Naive thymus-derived CD4-positive, alpha-beta T cell (primary cell): Measurements from ENCODE around the gene SCCPDH. TPM values are rescaled to one million over a fixed set of nuclear protein-coding genes. Genes with fewer than 3 reads are reported as not detected.
A peak's percentile ranks its signal among the peaks of the same experiment; 100 is the strongest.

Experiments
- ATAC-seq: fragments of 150-1000 bp; cut with Tn5 transposase; 2 replicates; pipeline ENCODE4 v1.10.0; 2021; ENCODE audit warnings: mild to moderate bottlenecking, moderate library complexity
- CTCF ChIA-PET: fragments of 350-600 bp; sonication (Branson Sonifier 250); formaldehyde crosslinking; loops from one replicate; lab custom pipeline; 2021; ENCODE audit warnings: antibody characterized with exemption; lab: Charles Lee
- POLR2A ChIA-PET: fragments of 350-600 bp; sonication (Branson Sonifier 250); formaldehyde crosslinking; loops from one replicate; lab custom pipeline; 2021; ENCODE audit warnings: antibody characterized with exemption, inconsistent platforms; lab: Charles Lee
- DNase-seq, 9 donors: peaks; one replicate each; pipeline versions ENCODE4 v3.0.0 to v3.0.0-alpha.2; 2020 to 2022; ENCODE audit warnings: mixed read lengths in 1 of 9
- H3K27ac ChIP-seq: one replicate; pipeline ENCODE4 v1.7.0; 2013; ENCODE audit warnings: mild to moderate bottlenecking, low read depth, low read length, moderate library complexity
- H3K27me3 ChIP-seq, 2 donors: one replicate each; pipeline ENCODE4 v1.7.0; 2013; ENCODE audit warnings: low read length in 2 of 2, mild to moderate bottlenecking in 2 of 2, moderate library complexity in 2 of 2; ENCODE audit not compliant: control insufficient read depth in 2 of 2, insufficient read depth in 2 of 2
- H3K36me3 ChIP-seq, 3 experiments: 1 replicate in 2 of 3; 2 replicates in 1 of 3; pipeline ENCODE4 v1.7.0; 2013; ENCODE audit warnings: low read length in 3 of 3, mild to moderate bottlenecking in 3 of 3, moderate library complexity in 1 of 3; ENCODE audit not compliant: insufficient read depth in 3 of 3, control insufficient read depth in 2 of 3
- H3K4me1 ChIP-seq, 2 donors: one replicate each; pipeline ENCODE4 v1.7.0; 2013; ENCODE audit warnings: low read length in 2 of 2, mild to moderate bottlenecking in 2 of 2, moderate library complexity in 1 of 2; ENCODE audit not compliant: control insufficient read depth in 2 of 2, insufficient read depth in 2 of 2
- H3K4me3 ChIP-seq: 2 replicates; pipeline ENCODE4 v1.7.0; 2013; ENCODE audit warnings: mild to moderate bottlenecking, low read length
- H3K9me3 ChIP-seq, 3 experiments: 1 replicate in 2 of 3; 2 replicates in 1 of 3; pipeline ENCODE4 v1.7.0; 2013; ENCODE audit warnings: low read length in 3 of 3; ENCODE audit not compliant: control insufficient read depth in 2 of 3
- H3K27ac Mint-ChIP-seq, 9 donors: one replicate each; pipeline ENCODE4 v1.8.0; 2020 to 2022; ENCODE audit warnings: mixed read lengths in 9 of 9, mild to moderate bottlenecking in 8 of 9, moderate library complexity in 5 of 9, inconsistent platforms in 2 of 9
- H3K27me3 Mint-ChIP-seq, 5 donors: one replicate each; pipeline ENCODE4 v1.8.0; 2021 to 2022; ENCODE audit warnings: mixed read lengths in 5 of 5, mild to moderate bottlenecking in 1 of 5
- H3K36me3 Mint-ChIP-seq, 5 donors: one replicate each; pipeline ENCODE4 v1.8.0; 2020 to 2022; ENCODE audit warnings: mixed read lengths in 5 of 5, mild to moderate bottlenecking in 3 of 5, inconsistent platforms in 1 of 5
- H3K4me1 Mint-ChIP-seq, 7 donors: one replicate each; pipeline ENCODE4 v1.8.0; 2020 to 2022; ENCODE audit warnings: mixed read lengths in 7 of 7, mild to moderate bottlenecking in 3 of 7, inconsistent platforms in 1 of 7
- H3K4me3 Mint-ChIP-seq, 10 donors: one replicate each; pipeline ENCODE4 v1.8.0; 2020 to 2022; ENCODE audit warnings: mild to moderate bottlenecking in 10 of 10, mixed read lengths in 10 of 10, moderate library complexity in 6 of 10, inconsistent platforms in 2 of 10
- H3K9me3 Mint-ChIP-seq, 11 donors: one replicate each; pipeline ENCODE4 v1.8.0; 2020 to 2022; ENCODE audit warnings: mixed read lengths in 11 of 11, mild to moderate bottlenecking in 4 of 11, inconsistent platforms in 1 of 11, moderate library complexity in 1 of 11
- intact Hi-C, 2 donors: fragments of 100-400 bp; cut with micrococcal nuclease; formaldehyde crosslinking; loops; one replicate each; pipeline ENCODE4 v1.15.1; 2023
- polyA plus RNA-seq, 2 donors: library from polyadenylated mRNA; unstranded; fragments of 300-500 nt; fragmentation: Illumina TruSeq; gene quantifications; one replicate each; pipeline ENCODE4 v1.2.3, GENCODE V29; 2021
- total RNA-seq, 6 experiments: library from RNA in 5 of 6; stranded (reverse) in 5 of 6; gene quantifications; 1 replicate in 5 of 6; 2 replicates in 1 of 6; pipeline ENCODE4 v1.2.3 and lab custom pipeline; 2021 to 2026

SCCPDH gene, protein sequence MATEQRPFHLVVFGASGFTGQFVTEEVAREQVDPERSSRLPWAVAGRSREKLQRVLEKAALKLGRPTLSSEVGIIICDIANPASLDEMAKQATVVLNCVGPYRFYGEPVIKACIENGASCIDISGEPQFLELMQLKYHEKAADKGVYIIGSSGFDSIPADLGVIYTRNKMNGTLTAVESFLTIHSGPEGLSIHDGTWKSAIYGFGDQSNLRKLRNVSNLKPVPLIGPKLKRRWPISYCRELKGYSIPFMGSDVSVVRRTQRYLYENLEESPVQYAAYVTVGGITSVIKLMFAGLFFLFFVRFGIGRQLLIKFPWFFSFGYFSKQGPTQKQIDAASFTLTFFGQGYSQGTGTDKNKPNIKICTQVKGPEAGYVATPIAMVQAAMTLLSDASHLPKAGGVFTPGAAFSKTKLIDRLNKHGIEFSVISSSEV
- 10 to 100 TPM in 1 of 5 experiments, 1 to 10 TPM in 4; 3.5 to 14.5 (median 5.3) TPM for total RNA-seq
- polyA plus RNA-seq = 1 to 10 TPM; 5.2 to 7.0 TPM
- 5.0 reads per million, percentile 24 among the genes with 10 or more reads in this experiment for total RNA-seq (lab: John Stamatoyannopoulos, UW)

DNA sequence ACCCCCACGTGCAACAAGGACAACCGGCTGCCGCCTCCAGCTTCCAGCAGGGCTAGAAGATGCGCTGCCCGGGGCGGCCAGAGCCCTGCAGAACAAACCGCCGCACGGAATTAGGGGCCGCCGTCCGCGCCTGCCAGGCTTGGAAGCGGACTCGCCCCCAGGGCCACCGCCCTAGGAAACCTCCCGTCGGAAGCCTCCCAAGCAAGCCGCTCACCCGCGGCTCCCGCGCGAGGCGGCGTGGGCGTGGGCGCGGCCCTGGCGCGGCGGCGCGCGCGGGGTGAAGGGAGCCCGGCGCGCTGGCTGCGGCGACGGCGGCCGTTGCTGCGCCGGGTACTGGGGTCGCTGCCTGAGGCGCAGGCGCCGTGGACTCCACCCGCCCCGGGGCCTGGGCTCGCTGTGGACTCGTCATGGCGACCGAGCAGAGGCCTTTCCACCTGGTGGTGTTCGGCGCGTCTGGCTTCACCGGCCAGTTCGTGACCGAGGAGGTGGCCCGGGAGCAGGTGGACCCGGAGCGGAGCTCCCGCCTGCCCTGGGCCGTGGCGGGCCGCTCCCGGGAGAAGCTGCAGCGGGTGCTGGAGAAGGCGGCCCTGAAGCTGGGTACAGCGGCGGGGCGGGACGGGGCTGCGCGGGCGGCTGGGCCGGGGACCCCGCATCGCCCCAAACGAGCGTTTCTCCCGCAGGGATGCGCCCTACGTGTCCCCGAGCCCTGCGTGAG, at the start of gene SCCPDH:
TSS of gene SCCPDH (plus strand) at position 394 of the 715 bp plus-strand sequence. CDS start at position 408, 14 bp downstream.
- H3K4me1 ChIP-seq = no peaks in the 10 kb centered on the region
- H3K27me3 ChIP-seq = no peaks in the 10 kb centered on the region
- DNase-seq (peak; percentile 21 to 82 (median 50)), ATAC-seq (peak; percentile 92)
- H3K9me3 Mint-ChIP-seq = peaks cover 5 to 27% (median 18%) of the 10 kb centered on the region in 11 donors
- CTCF ChIA-PET = no interaction called here
- H3K36me3 ChIP-seq = no peaks in the 10 kb centered on the region
- no peaks in the 10 kb centered on the region for H3K9me3 ChIP-seq
- peaks cover 5 to 17% (median 9%) of the 10 kb centered on the region in 7 donors for H3K4me1 Mint-ChIP-seq
- peak within 1 kb of the TSS; percentile 81 to 92 (median 90) for H3K4me3 Mint-ChIP-seq
- peaks cover 13 to 25% (median 21%) of the 10 kb centered on the region in 5 donors for H3K36me3 Mint-ChIP-seq
- peak within 1 kb of the TSS; percentile 34 to 75 (median 46) for H3K27ac Mint-ChIP-seq
- POLR2A ChIA-PET = no interaction called here
- H3K4me3 ChIP-seq = peak within 1 kb of the TSS; percentile 60
- H3K27me3 Mint-ChIP-seq = peaks cover 0 to 10% (median 7%) of the 10 kb centered on the region in 5 donors
- H3K27ac ChIP-seq = peak within 1 kb of the TSS; percentile 45
- intact Hi-C loops = loop anchor here (1.0 to 10.0 kb wide), 4 partner anchors 25 to 211 kb away; partner anchors contain the start of genes AHCTF1 (in 1 of the 2), CNST (in 1 of the 2) and TFB2M (in 1 of the 2)

DNA sequence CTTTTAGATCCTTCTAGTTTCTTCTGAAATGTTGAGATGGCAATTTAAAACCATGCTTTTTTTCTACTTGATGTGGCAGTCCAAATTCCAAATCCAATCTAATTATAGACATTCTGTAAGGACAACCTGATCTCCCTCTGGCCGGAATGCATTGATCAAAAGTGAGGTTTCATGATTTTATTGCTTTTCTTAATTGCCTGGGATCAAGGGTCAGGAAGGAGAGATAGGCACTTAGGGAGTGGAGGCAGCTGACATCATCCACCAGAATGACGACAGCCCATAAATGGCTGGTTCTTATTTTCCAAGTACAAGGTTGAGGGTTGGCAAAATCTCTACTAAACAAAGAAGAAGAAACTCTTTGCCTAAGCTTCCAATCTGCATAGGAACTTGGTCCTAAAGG, 46.4 kb upstream of the SCCPDH start:
- peak overlapping the region in 1 of 9 donors; percentile 28 for H3K27ac Mint-ChIP-seq
- POLR2A ChIA-PET = interaction anchor here (0.8 kb wide), 1 partner anchor 751 kb away, joined by 3 read pairs; no protein-coding TSS in a partner anchor
- H3K9me3 Mint-ChIP-seq = peaks cover 0 to 20% (median 0%) of the 10 kb centered on the region in 11 donors

DNA sequence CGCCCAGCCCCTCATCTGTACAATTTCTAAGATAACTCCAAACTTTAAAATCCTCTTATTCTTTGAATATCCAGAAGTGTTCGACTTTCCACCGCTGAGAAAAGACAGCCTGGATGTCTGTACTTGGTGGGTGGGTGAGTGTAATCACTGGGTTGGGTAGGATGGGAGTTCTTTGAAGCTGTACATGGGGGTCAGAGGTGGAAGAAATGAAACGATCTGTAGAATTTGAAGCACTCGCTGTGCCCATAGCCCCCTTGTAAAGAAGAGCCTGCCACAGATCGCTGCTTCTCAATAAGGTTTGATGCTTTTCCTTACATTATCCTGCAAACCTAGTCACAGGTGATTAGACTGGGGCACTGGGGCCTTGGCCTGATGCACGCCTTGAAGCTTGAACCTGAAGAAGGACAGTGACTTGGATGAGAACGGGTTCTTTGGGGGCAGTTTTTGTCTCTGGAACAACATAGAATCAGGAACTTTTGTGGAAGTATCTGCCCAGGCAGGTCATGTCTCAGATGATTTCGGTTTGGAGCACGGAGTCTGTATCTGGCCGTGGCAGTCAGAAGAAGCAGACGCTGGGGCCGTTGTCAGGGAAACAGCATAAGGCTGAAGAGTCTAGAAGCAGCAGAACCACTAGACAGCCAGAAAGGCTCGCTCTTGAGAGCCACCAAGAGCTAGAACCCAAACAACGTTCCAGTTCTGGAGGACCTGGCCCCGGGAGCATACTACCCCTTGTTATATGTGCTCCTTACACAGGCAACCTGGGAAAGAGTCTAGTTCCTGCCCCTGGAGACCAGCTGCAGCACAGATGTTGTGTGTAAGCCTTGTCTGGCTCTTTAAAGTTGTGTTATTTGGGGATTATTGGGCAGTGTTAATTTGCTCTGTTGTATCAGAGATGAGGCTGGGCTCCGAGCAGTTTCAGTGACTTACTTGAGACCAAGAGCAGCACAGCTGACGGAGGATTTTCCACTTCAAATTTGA, 45.1 kb upstream of the SCCPDH start:
- POLR2A ChIA-PET = no interaction called here
- intact Hi-C loops = no loop called here

More for the DNA sequence above, 46.4 kb upstream of the SCCPDH start:
- DNase-seq = no peak
- no peak overlapping the region for H3K4me3 ChIP-seq
- H3K9me3 ChIP-seq = no peaks in the 10 kb centered on the region
- Mint-ChIP-seq H3K4me1 (no peaks in the 10 kb centered on the region), H3K4me3 (no peak overlapping the region), H3K27me3 (no peaks in the 10 kb centered on the region), H3K36me3 (peaks cover 0 to 22% (median 12%) of the 10 kb centered on the region in 5 donors)
- intact Hi-C loops = no loop called here
- H3K27me3 ChIP-seq = no peaks in the 10 kb centered on the region
- H3K4me1 ChIP-seq = no peaks in the 10 kb centered on the region
- ATAC-seq = no peak
- H3K27ac ChIP-seq = no peak overlapping the region
- H3K36me3 ChIP-seq = no peaks in the 10 kb centered on the region
- CTCF ChIA-PET = no interaction called here

DNA sequence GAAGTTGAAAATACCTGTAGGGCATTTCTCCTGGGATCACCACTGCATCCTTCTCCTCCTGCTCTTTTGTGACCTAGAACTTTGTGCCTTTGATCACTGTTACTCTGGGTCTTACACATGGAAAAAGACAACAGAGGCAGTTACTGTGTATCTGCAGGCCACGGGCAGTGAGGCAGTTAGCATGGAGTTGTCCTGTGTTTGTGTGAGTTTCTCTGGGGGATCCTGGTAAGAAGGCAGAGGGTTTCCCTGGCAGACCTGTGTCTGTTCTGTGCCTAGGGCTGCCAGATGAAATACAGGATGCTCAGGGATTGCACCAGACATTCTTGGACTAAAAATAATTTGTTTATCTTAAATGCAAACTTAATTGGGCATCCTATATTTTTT, 44.4 kb upstream of the SCCPDH start:
- DNase-seq (no peak), ATAC-seq (no peak)
- CTCF ChIA-PET = no interaction called here
- Histone ChIP-seq H3K27ac (no peak overlapping the region), H3K4me1 (no peaks in the 10 kb centered on the region), H3K9me3 (no peaks in the 10 kb centered on the region), H3K27me3 (no peaks in the 10 kb centered on the region), H3K4me3 (no peak overlapping the region), H3K36me3 (no peaks in the 10 kb centered on the region)
- Mint-ChIP-seq H3K27ac (no peak overlapping the region), H3K27me3 (no peaks in the 10 kb centered on the region), H3K4me1 (no peaks in the 10 kb centered on the region), H3K9me3 (peaks cover 0 to 7% (median 0%) of the 10 kb centered on the region in 11 donors), H3K36me3 (peaks cover 0 to 9% (median 6%) of the 10 kb centered on the region in 5 donors), H3K4me3 (no peak overlapping the region)
- POLR2A ChIA-PET = no interaction called here
- intact Hi-C loops = no loop called here

More for the DNA sequence above, 45.1 kb upstream of the SCCPDH start:
- no peak overlapping the region for H3K4me3 Mint-ChIP-seq
- Histone ChIP-seq H3K27me3 (no peaks in the 10 kb centered on the region), H3K9me3 (no peaks in the 10 kb centered on the region), H3K4me3 (no peak overlapping the region), H3K36me3 (no peaks in the 10 kb centered on the region), H3K27ac (no peak overlapping the region), H3K4me1 (no peaks in the 10 kb centered on the region)
- peak overlapping the region in 2 of 9 donors; percentile 16 to 43 for H3K27ac Mint-ChIP-seq
- H3K4me1 Mint-ChIP-seq = no peaks in the 10 kb centered on the region
- no peak for DNase-seq
- H3K27me3 Mint-ChIP-seq = no peaks in the 10 kb centered on the region
- peaks cover 0 to 11% (median 0%) of the 10 kb centered on the region in 11 donors for H3K9me3 Mint-ChIP-seq
- ATAC-seq = no peak
- H3K36me3 Mint-ChIP-seq = peaks cover 0 to 13% (median 7%) of the 10 kb centered on the region in 5 donors
- CTCF ChIA-PET = no interaction called here

DNA sequence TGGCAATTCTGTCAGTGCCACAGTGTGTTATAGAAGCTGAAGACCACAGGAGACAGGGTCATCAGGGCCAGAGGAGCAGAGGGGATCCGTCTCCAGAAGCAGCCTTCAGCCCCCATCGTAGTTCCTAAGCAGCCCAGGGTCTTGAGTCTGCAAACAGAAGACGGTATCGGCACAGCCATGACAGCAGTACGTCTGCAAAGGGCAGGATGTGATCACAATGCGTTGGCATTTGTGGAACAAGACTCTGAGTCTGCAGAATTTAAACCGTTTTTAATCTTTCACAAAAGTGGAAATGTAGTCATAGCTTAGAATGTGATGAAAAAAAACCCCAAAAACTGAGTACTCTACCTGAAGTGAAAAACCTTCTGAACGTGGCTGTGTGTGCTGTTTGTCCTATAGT, 44.0 kb upstream of the SCCPDH start:
- CTCF ChIA-PET = no interaction called here
- Mint-ChIP-seq H3K27ac (no peak overlapping the region), H3K9me3 (peaks cover 0 to 6% (median 0%) of the 10 kb centered on the region in 11 donors), H3K4me3 (no peak overlapping the region), H3K4me1 (no peaks in the 10 kb centered on the region), H3K27me3 (no peaks in the 10 kb centered on the region), H3K36me3 (peaks cover 0 to 5% (median 2%) of the 10 kb centered on the region in 5 donors)
- POLR2A ChIA-PET = no interaction called here
- Histone ChIP-seq H3K4me1 (no peaks in the 10 kb centered on the region), H3K27ac (no peak overlapping the region), H3K9me3 (no peaks in the 10 kb centered on the region), H3K27me3 (no peaks in the 10 kb centered on the region), H3K36me3 (no peaks in the 10 kb centered on the region), H3K4me3 (no peak overlapping the region)
- intact Hi-C loops = no loop called here
- DNase-seq (no peak), ATAC-seq (no peak)
